GM18519 (cell line): Measurements from ENCODE around the gene FBXO28.
"Not testable (repeated sequence)": the region's sequence is repeated elsewhere in the genome, so short reads cannot be mapped to it uniquely, and the experiment has no call there.

ENCODE experiments used
- ATAC-seq: cut with Tn5 transposase; IDR thresholded peaks from one replicate; pipeline ENCODE4 v1.9.1; 2021; ENCODE audit warnings: mild to moderate bottlenecking, moderate library complexity; ENCODE audit not compliant: unreplicated experiment, low FRiP score

Gene FBXO28

GRCh38 chr1:224113918-224114786 is at the start of gene FBXO28:
Gene FBXO28, plus strand, starts transcription at chr1:224114111. Its CDS starts 19 bp downstream, at chr1:224114130.
- peak; percentile 91 for ATAC-seq

- ATAC-seq: no peak
Measured at GRCh38 chr1:224064150-224064549, 49.8 kb upstream of the FBXO28 start.

GRCh38 chr1:224065455-224065854 is 48.5 kb upstream of the FBXO28 start:
- ATAC-seq: no peak

GRCh38 chr1:224067207-224067606 is 46.7 kb upstream of the FBXO28 start:
- ATAC-seq: no peak

GRCh38 chr1:224067621-224068457 is 46.1 kb upstream of the FBXO28 start:
- ATAC-seq: no peak

GRCh38 chr1:224068458-224069072 is 45.3 kb upstream of the FBXO28 start:
- no peak for ATAC-seq

- ATAC-seq: no peak
Measured at GRCh38 chr1:224069138-224069537, 44.8 kb upstream of the FBXO28 start.

GRCh38 chr1:224070521-224070920 is 43.4 kb upstream of the FBXO28 start:
- ATAC-seq: no peak

GRCh38 chr1:224076407-224076806 is 37.5 kb upstream of the FBXO28 start:
- no peak for ATAC-seq

- not testable (repeated sequence) for ATAC-seq
Measured at GRCh38 chr1:224079644-224080043, 34.3 kb upstream of the FBXO28 start.

GRCh38 chr1:224080115-224080774 is 33.7 kb upstream of the FBXO28 start:
- ATAC-seq: no peak

GRCh38 chr1:224081604-224082003 is 32.3 kb upstream of the FBXO28 start:
- ATAC-seq: no peak

GRCh38 chr1:224082146-224082545 is 31.8 kb upstream of the FBXO28 start:
- ATAC-seq: no peak

GRCh38 chr1:224084867-224085266 is 29.0 kb upstream of the FBXO28 start:
- ATAC-seq: no peak

- ATAC-seq: no peak
Measured at GRCh38 chr1:224085421-224086108, 28.3 kb upstream of the FBXO28 start.

- ATAC-seq: no peak
Measured at GRCh38 chr1:224087286-224087794, 26.6 kb upstream of the FBXO28 start.

- no peak for ATAC-seq
Measured at GRCh38 chr1:224089583-224089982, 24.3 kb upstream of the FBXO28 start.

- ATAC-seq: no peak
Measured at GRCh38 chr1:224090116-224090515, 23.8 kb upstream of the FBXO28 start.

GRCh38 chr1:224092111-224092510 is 21.8 kb upstream of the FBXO28 start:
- no peak for ATAC-seq

- no peak for ATAC-seq
Measured at GRCh38 chr1:224092601-224093000, 21.3 kb upstream of the FBXO28 start.
